ENCODE measurements around the gene SPRR1A. TPM values are rescaled to one million over a fixed set of nuclear protein-coding genes. Genes with fewer than 3 reads are reported as not detected.
"Not testable (repeated sequence)": the region's sequence is repeated elsewhere in the genome, so short reads cannot be mapped to it uniquely, and the experiment has no call there.

The SPRR1A gene
- total RNA-seq, 2 donors from 2014 or later: not detected

DNA sequence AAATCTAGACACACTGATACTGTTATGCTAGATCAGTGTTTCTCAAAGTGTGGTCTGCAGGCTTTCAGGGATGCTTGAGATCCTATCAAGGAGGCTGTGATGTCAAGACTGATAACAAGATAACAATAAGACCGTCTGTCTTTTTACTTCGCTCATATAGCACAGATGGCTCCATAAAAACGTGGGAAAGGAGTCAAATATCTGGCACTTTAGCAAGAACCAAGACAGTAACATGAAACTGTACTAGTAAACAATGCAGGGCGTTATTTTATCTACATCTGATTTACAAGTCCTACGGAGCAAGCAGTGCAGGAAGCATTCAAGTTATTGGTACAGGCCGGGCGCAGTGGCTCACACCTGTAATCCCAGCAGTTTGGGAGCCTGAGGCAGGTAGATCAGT is 14.0 kb downstream of the SPRR1A start:
- TF ChIP-seq, protein P1, sequence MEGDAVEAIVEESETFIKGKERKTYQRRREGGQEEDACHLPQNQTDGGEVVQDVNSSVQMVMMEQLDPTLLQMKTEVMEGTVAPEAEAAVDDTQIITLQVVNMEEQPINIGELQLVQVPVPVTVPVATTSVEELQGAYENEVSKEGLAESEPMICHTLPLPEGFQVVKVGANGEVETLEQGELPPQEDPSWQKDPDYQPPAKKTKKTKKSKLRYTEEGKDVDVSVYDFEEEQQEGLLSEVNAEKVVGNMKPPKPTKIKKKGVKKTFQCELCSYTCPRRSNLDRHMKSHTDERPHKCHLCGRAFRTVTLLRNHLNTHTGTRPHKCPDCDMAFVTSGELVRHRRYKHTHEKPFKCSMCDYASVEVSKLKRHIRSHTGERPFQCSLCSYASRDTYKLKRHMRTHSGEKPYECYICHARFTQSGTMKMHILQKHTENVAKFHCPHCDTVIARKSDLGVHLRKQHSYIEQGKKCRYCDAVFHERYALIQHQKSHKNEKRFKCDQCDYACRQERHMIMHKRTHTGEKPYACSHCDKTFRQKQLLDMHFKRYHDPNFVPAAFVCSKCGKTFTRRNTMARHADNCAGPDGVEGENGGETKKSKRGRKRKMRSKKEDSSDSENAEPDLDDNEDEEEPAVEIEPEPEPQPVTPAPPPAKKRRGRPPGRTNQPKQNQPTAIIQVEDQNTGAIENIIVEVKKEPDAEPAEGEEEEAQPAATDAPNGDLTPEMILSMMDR (IDR thresholded peaks at IDR 0.05): no peak
- H3K4me1 ChIP-seq: no peaks in the 10 kb centered on the region
- H3K9me3 ChIP-seq: peaks cover 0 to 5% of the 10 kb centered on the region in 2 donors
- no peak overlapping the region for H3K4me3 ChIP-seq
- H3K27me3 ChIP-seq: no peaks in the 10 kb centered on the region
- no peaks in the 10 kb centered on the region for H3K36me3 ChIP-seq
- no peak overlapping the region for H3K27ac ChIP-seq
- DNase-seq (ENCODE audit: low spot score): no peak

DNA sequence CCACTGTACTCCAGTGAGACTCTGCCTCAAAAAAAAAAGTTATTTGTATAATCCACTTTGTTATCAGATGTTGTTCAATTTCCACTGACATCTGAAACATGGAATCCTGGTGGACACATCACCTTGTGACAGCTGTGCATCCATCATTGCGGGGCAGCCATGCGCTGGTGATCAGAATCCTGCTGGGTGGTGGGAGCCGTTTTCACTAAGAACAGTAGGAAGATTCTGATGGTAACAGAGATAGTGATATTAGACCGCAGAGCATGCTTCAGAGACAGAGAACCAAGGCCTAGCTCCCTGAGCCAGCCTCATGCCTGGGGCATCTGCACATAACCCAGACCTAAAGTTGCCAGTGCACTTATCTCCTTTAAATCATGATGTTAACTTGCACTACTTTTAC is 14.6 kb downstream of the SPRR1A start:
- Histone ChIP-seq H3K9me3 (peaks cover 0 to 5% of the 10 kb centered on the region in 2 donors), H3K4me3 (no peak overlapping the region), H3K27ac (no peak overlapping the region), H3K4me1 (no peaks in the 10 kb centered on the region), H3K27me3 (no peaks in the 10 kb centered on the region), H3K36me3 (no peaks in the 10 kb centered on the region)
- TF ChIP-seq, protein P1 (IDR thresholded peaks at IDR 0.05): no peak
- DNase-seq (ENCODE audit: low spot score): no peak

- TF ChIP-seq, protein P1 (IDR thresholded peaks at IDR 0.05): no peak
- H3K36me3 ChIP-seq: no peaks in the 10 kb centered on the region
- no peak for DNase-seq (ENCODE audit: low spot score)
These were observed 15.9 kb downstream of the SPRR1A start for GRCh38 chr1:152999818-153000217.

DNA sequence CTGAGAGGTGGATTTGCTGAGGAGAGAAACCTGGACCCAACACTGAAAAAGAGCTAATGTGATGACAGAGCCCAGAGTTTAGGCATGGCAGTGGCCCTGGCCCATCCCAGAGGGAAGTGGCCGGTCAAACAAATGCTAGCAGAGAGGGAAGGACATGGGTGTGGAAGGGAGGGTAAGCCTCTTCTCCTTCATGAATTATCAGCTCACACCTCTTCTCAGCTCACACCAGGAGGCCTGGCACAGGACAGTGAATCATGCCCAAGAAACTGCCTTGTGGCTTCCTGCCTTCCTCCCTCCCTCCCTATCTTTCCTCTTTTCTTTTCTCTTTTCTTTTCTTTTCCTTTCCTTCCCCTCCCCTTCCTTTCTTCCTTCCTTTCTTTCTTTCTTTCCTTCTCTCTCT is 16.4 kb downstream of the SPRR1A start:
- H3K36me3 ChIP-seq: no peaks in the 10 kb centered on the region
- TF ChIP-seq, protein P1 (IDR thresholded peaks at IDR 0.05): no peak
- peaks cover 0 to 2% of the 10 kb centered on the region in 2 donors for H3K9me3 ChIP-seq
- no peaks in the 10 kb centered on the region for H3K27me3 ChIP-seq
- no peak for DNase-seq (ENCODE audit: low spot score)
- no peak overlapping the region for H3K4me3 ChIP-seq
- no peaks in the 10 kb centered on the region for H3K4me1 ChIP-seq
- H3K27ac ChIP-seq: no peak overlapping the region

More at GRCh38 chr1:152999818-153000217, 15.9 kb downstream of the SPRR1A start:
- H3K4me3 ChIP-seq: no peak overlapping the region
- H3K27ac ChIP-seq: no peak overlapping the region
- no peaks in the 10 kb centered on the region for H3K27me3 ChIP-seq
- no peaks in the 10 kb centered on the region for H3K4me1 ChIP-seq
- H3K9me3 ChIP-seq: peaks cover 0 to 5% of the 10 kb centered on the region in 2 donors

GRCh38 chr1:153001382-153001781 is 17.5 kb downstream of the SPRR1A start, which contains the start of gene SPRR3:
SPRR3 (plus strand) TSS chr1:153001749; CDS start chr1:153003021, 1,272 bp downstream.
- DNase-seq (ENCODE audit: low spot score): no peak
- TF ChIP-seq, protein P1 (IDR thresholded peaks at IDR 0.05): no peak
- Histone ChIP-seq H3K9me3 (no peaks in the 10 kb centered on the region), H3K27me3 (no peaks in the 10 kb centered on the region), H3K36me3 (no peaks in the 10 kb centered on the region), H3K27ac (no peak within 1 kb of the TSS), H3K4me1 (no peaks in the 10 kb centered on the region), H3K4me3 (no peak within 1 kb of the TSS)

- not testable (repeated sequence) for H3K9me3 ChIP-seq; H3K4me1 ChIP-seq; H3K27ac ChIP-seq; H3K36me3 ChIP-seq; H3K27me3 ChIP-seq; H3K4me3 ChIP-seq; DNase-seq (ENCODE audit: low spot score)
These were observed 27.4 kb downstream of the SPRR1A start for GRCh38 chr1:153011235-153011758.

GRCh38 chr1:153021829-153022228 is 37.9 kb downstream of the SPRR1A start:
- not testable (repeated sequence) for H3K4me3 ChIP-seq; H3K9me3 ChIP-seq; H3K27me3 ChIP-seq; H3K27ac ChIP-seq; H3K36me3 ChIP-seq; H3K4me1 ChIP-seq; DNase-seq (ENCODE audit: low spot score)

- not testable (repeated sequence) for H3K36me3 ChIP-seq; H3K27me3 ChIP-seq; H3K27ac ChIP-seq; H3K4me1 ChIP-seq; H3K4me3 ChIP-seq; DNase-seq (ENCODE audit: low spot score); H3K9me3 ChIP-seq
These were observed 38.5 kb downstream of the SPRR1A start for GRCh38 chr1:153022340-153022739.
